Measurements from ENCODE around the gene NPAS2.

Gene NPAS2

DNA sequence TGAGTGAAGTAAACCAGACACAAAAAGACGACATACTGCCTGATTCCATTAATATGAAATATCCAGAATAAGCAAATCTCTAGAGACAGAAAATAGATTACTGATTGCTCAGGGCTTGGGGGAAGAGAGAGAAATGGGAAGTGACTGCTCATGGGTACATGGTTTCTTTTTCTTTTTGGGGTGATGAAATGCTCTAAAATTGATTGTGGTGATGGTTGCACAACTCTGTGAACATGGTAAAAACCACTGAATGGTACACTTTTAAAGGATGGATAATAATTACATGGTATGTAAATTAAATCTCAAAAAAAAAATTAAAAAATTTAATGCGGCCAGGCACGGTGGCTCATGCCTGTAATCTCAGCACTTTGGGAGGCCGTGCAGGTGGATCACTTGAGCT is 221.5 kb downstream of the NPAS2 start:
- Histone ChIP-seq H3K27me3 (ENCODE audit: insufficient read depth, low read length, poor library complexity, severe bottlenecking) (no peaks in the 10 kb centered on the region), H3K36me3 (ENCODE audit: insufficient read depth, low read length) (no peaks in the 10 kb centered on the region), H3K9me3 (ENCODE audit: insufficient read depth, low read depth, low read length) (no peaks in the 10 kb centered on the region), H3K4me2 (ENCODE audit: low read depth, low read length, poor library complexity, severe bottlenecking) (no peak overlapping the region), H3K9me2 (replicated peaks; ENCODE audit: low read depth, low read length) (no peaks in the 10 kb centered on the region), H4K20me1 (ENCODE audit: insufficient read depth, low read length, poor library complexity, severe bottlenecking) (no peaks in the 10 kb centered on the region), H3K79me2 (ENCODE audit: insufficient read depth, low read length) (no peaks in the 10 kb centered on the region), H3K4me1 (ENCODE audit: insufficient read depth, low read length, poor library complexity, severe bottlenecking) (no peaks in the 10 kb centered on the region), H3K4me3 (ENCODE audit: low read length, poor library complexity, severe bottlenecking) (no peak overlapping the region), H2AFZ (ENCODE audit: low read length) (no peak overlapping the region), H3F3A (ENCODE audit: low read depth) (no peaks in the 10 kb centered on the region), H3K9ac (ENCODE audit: low read depth, low read length, poor library complexity, severe bottlenecking) (no peak overlapping the region)
- no peak for TF ChIP-seq EZH2phosphoT487 (IDR thresholded peaks at IDR 0.05; ENCODE audit: borderline replicate concordance)
- no peak for TF ChIP-seq CTCF (conservative IDR thresholded peaks at IDR 0.05; ENCODE audit: low read length)

DNA sequence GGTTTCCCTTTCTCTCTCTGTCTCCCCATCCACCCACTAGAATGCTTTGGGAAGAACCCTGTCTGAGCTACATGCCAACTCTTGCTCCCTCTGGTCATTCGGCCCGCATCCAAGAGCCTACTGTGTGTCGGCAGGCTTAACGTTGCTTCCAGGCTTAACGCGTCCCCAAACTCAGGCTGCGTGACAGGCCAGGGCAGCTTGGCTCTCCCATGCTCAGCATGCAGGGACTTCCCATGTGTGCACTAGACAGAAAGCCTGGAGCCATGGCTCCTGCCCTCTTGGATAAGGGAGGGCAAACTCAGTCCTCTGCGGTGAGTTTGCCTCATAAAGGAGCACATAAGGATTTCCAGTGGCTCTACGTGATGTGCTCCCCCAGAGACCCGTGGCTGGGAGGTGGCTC is 225.4 kb downstream of the NPAS2 start:
- no peak overlapping the region for H2AFZ ChIP-seq (ENCODE audit: low read length)
- no peaks in the 10 kb centered on the region for H4K20me1 ChIP-seq (ENCODE audit: insufficient read depth, low read length, poor library complexity, severe bottlenecking)
- no peaks in the 10 kb centered on the region for H3K36me3 ChIP-seq (ENCODE audit: insufficient read depth, low read length)
- no peaks in the 10 kb centered on the region for H3K79me2 ChIP-seq (ENCODE audit: insufficient read depth, low read length)
- H3F3A ChIP-seq (ENCODE audit: low read depth): no peaks in the 10 kb centered on the region
- H3K4me1 ChIP-seq (ENCODE audit: insufficient read depth, low read length, poor library complexity, severe bottlenecking): no peaks in the 10 kb centered on the region
- H3K9ac ChIP-seq (ENCODE audit: low read depth, low read length, poor library complexity, severe bottlenecking): no peak overlapping the region
- H3K27me3 ChIP-seq (ENCODE audit: insufficient read depth, low read length, poor library complexity, severe bottlenecking): no peaks in the 10 kb centered on the region
- no peaks in the 10 kb centered on the region for H3K9me3 ChIP-seq (ENCODE audit: insufficient read depth, low read depth, low read length)
- no peaks in the 10 kb centered on the region for H3K9me2 ChIP-seq (replicated peaks; ENCODE audit: low read depth, low read length)
- H3K4me2 ChIP-seq (ENCODE audit: low read depth, low read length, poor library complexity, severe bottlenecking): no peak overlapping the region
- no peak for TF ChIP-seq EZH2phosphoT487 (IDR thresholded peaks at IDR 0.05; ENCODE audit: borderline replicate concordance)
- no peak overlapping the region for H3K4me3 ChIP-seq (ENCODE audit: low read length, poor library complexity, severe bottlenecking)

All from Loucy (cell line).